Large intestine (tissue), 3 donors: ENCODE results near the gene GNA15. TPM values are rescaled to one million over a fixed set of nuclear protein-coding genes. Genes with fewer than 3 reads are reported as not detected.

Experiments used
- DNase-seq, 2 donors: peaks; one replicate each; pipeline versions ENCODE4 v3.0.0 to v3.0.0-alpha.2; 2013
- H3K27ac ChIP-seq: one replicate; pipeline ENCODE4 v1.5.1; 2013; ENCODE audit warnings: low read length
- H3K27me3 ChIP-seq: 2 replicates; pipeline ENCODE4 v1.6.1; 2013; ENCODE audit warnings: low read length; ENCODE audit not compliant: control insufficient read depth, insufficient read depth
- H3K36me3 ChIP-seq: 2 replicates; pipeline ENCODE4 v1.6.1; 2013; ENCODE audit warnings: low read length; ENCODE audit not compliant: control insufficient read depth, insufficient read depth
- H3K4me1 ChIP-seq: one replicate; pipeline ENCODE4 v1.6.1; 2013; ENCODE audit warnings: low read length; ENCODE audit not compliant: control insufficient read depth, insufficient read depth
- H3K4me3 ChIP-seq: one replicate; pipeline ENCODE4 v1.5.1; 2013; ENCODE audit warnings: low read length
- H3K9me3 ChIP-seq: one replicate; pipeline ENCODE4 v1.6.1; 2013; ENCODE audit warnings: mild to moderate bottlenecking, low read depth, low read length, moderate library complexity; ENCODE audit not compliant: control insufficient read depth
- WGBS: methylation state at CpG from one replicate; pipeline ENCODE4 v1.1.5; 2013; ENCODE audit warnings: low lambda C conversion rate; ENCODE audit not compliant: insufficient coverage; 5-methylcytosine and 5-hydroxymethylcytosine counted together
- polyA plus RNA-seq: library from polyadenylated mRNA; unstranded; fragments of 120-200 nt; gene quantifications from one replicate; pipeline ENCODE4 v1.2.1, GENCODE V29; 2013

The GNA15 gene
- polyA plus RNA-seq, 1 donor, result 2.1 TPM

GRCh38 chr19:3098515-3099346 is 37.1 kb upstream of the GNA15 start:
- Histone ChIP-seq H3K36me3 (peaks cover 18% of the 10 kb centered on the region), H3K4me1 (peaks cover 64% of the 10 kb centered on the region), H3K27me3 (no peaks in the 10 kb centered on the region), H3K9me3 (no peaks in the 10 kb centered on the region), H3K27ac (peak overlapping the region; percentile 98), H3K4me3 (peak overlapping the region; percentile 97)
- WGBS, result no CpG with 5 or more reads among the region's 40 CpGs
- peak in 1 of 2 donors; percentile 63 for DNase-seq

DNA sequence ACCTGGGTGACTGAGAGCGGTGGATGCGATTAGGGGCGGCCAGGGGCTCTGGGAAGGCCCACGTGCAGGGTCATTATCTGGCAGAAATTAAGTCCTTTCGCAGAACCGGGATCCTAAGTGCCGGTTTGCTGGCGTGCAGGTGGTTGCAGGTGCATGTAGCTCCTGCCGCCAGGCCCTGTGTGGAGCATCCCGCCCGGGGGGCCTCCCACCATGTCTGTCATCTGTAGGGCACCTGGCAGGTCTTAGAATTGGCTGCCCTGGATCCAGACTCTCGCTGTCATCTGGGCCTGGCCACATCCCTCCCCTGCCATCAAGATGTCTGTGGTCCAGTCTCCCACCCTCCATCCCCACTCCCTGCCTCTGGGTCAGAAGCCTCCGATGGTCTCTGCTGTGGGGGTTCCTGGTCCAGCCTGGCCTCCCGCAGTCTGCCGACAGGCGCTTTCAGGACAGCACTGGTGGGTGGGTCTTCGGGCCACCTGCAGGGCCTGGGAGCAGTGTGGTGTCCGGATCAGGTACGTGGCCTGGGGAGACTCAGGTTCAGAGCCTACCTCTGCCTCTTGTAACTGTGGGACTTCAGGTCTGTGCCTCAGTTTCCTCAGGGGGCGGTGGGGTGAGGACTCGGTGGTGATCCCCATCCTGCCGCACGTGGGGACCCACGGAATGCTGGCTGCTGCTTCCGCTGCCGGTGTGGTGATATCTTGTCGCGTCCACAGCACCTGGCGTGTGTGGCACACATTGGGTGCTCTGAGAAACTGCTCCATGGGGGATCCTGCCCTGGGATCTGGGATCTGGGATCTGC is 36.3 kb upstream of the GNA15 start:
- Histone ChIP-seq H3K27me3 (no peaks in the 10 kb centered on the region), H3K27ac (peak overlapping the region; percentile 98), H3K36me3 (peaks cover 18% of the 10 kb centered on the region), H3K4me1 (peaks cover 70% of the 10 kb centered on the region), H3K9me3 (no peaks in the 10 kb centered on the region), H3K4me3 (peak overlapping the region; percentile 97)
- WGBS, result no CpG with 5 or more reads among the region's 29 CpGs
- no peak for DNase-seq

GRCh38 chr19:3100331-3100730 is 35.5 kb upstream of the GNA15 start:
- Histone ChIP-seq H3K9me3 (no peaks in the 10 kb centered on the region), H3K4me1 (peaks cover 78% of the 10 kb centered on the region), H3K4me3 (no peak overlapping the region), H3K27ac (no peak overlapping the region), H3K27me3 (no peaks in the 10 kb centered on the region), H3K36me3 (peaks cover 18% of the 10 kb centered on the region)
- WGBS, result no CpG with 5 or more reads among the region's 14 CpGs
- DNase-seq, result no peak

- Histone ChIP-seq H3K27ac (no peak overlapping the region), H3K9me3 (no peaks in the 10 kb centered on the region), H3K36me3 (peaks cover 21% of the 10 kb centered on the region), H3K4me3 (no peak overlapping the region), H3K27me3 (no peaks in the 10 kb centered on the region), H3K4me1 (peaks cover 85% of the 10 kb centered on the region)
- DNase-seq, result no peak
- no CpG with 5 or more reads among the region's 34 CpGs for WGBS
These were observed 34.8 kb upstream of the GNA15 start for GRCh38 chr19:3100747-3101730.

DNA sequence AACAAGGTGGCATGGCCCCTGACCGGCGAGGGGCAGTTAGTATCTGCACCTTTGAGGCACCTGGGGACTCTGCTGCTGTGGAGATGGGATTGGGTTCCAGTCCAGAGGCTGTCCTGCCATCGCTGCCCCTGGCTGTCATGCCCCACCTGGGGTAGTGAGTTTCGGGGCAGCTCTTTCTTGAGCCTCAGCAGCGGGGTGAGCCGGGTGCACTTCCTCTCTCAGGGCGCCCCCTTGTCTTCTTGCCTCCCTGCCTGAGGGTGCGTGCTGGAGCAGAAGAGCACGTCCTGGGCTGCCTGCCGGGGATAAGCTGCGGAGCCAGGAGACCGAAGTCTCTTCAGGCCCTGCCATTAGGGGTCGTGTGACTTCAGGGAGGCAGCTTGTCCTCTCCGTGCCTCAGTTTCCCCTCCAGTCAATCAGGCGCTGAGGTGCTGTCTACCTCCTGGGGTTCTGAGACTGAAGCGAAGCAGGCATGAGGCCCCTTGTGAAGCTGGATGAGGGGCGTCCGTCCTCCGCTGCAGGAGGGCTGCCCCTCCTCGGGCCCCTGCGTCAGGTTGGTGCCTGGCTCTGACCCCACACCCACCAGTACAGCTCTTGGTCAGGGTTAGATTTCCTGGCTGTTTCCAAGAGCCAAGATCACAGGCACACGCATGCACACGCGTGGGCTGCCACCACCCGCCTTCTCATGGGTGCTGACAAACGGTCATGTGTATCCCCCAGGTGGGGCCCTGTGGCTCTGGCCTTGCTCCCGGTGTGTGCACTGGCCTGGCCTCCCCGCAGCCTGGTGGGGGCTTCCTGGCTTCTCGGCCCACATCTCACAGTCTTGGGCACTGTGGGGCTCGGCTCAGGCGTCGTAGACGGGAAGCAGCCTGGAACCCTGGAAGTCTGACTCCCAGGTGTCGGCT is 33.3 kb upstream of the GNA15 start:
- Histone ChIP-seq H3K27me3 (no peaks in the 10 kb centered on the region), H3K4me1 (peaks cover 91% of the 10 kb centered on the region), H3K9me3 (no peaks in the 10 kb centered on the region), H3K36me3 (peaks cover 21% of the 10 kb centered on the region), H3K4me3 (no peak overlapping the region), H3K27ac (peak overlapping the region; percentile 28)
- no CpG with 5 or more reads among the region's 34 CpGs for WGBS
- DNase-seq, result no peak

GRCh38 chr19:3104708-3104983 is 31.2 kb upstream of the GNA15 start:
- H3K9me3 ChIP-seq, result no peaks in the 10 kb centered on the region
- H3K4me1 ChIP-seq, result peaks cover 85% of the 10 kb centered on the region
- peak overlapping the region; percentile 2 for H3K4me3 ChIP-seq
- no CpG with 5 or more reads among the region's 10 CpGs for WGBS
- no peaks in the 10 kb centered on the region for H3K27me3 ChIP-seq
- no peak for DNase-seq
- peaks cover 28% of the 10 kb centered on the region for H3K36me3 ChIP-seq
- H3K27ac ChIP-seq, result peak overlapping the region; percentile 34

DNA sequence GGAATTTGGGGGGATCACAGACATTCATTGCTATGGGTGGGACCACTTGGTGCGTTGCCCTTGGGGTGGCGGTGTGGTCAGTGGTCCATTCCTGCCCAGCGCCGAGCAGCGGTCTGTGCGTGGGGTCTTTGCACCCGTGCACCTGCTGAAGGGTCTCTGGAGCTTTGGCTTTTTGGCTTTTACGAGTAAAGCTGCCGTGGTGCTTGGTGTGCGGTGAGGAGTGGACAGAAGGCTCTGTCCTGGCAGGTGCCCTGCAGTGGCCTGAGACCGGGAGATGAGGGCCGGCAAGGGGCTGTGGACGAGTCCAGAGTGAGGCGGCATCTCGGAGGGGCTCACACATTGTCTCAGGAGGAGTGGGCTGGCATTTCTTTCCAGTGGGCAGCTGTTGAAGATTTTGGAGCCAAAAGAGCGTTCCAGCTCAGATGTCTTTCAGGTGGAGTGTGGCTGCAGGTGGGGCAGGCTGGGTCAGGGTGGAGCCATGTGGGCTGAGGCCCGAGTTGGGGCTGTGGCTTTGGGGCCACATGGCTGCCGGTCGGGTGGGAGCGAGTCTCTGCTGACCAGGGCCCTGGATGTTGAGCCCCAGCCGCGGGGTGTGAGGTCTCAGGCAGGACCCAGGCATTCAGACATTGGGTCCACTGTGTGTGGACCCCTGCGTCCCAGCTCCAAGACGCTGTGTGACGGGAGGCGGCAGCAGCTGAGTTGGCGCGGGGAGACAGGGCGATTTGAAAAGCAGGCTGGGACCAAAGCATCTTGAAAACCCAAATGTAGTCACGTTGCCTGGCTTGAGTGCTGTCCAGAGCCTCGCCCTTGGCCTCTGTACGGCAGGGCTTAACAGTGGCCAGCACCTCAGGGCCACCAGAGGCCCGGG is 30.0 kb upstream of the GNA15 start:
- Histone ChIP-seq H3K36me3 (peaks cover 28% of the 10 kb centered on the region), H3K27ac (peak overlapping the region; percentile 46), H3K27me3 (no peaks in the 10 kb centered on the region), H3K9me3 (no peaks in the 10 kb centered on the region), H3K4me1 (peaks cover 73% of the 10 kb centered on the region), H3K4me3 (no peak overlapping the region)
- no CpG with 5 or more reads among the region's 33 CpGs for WGBS
- DNase-seq, result no peak

DNA sequence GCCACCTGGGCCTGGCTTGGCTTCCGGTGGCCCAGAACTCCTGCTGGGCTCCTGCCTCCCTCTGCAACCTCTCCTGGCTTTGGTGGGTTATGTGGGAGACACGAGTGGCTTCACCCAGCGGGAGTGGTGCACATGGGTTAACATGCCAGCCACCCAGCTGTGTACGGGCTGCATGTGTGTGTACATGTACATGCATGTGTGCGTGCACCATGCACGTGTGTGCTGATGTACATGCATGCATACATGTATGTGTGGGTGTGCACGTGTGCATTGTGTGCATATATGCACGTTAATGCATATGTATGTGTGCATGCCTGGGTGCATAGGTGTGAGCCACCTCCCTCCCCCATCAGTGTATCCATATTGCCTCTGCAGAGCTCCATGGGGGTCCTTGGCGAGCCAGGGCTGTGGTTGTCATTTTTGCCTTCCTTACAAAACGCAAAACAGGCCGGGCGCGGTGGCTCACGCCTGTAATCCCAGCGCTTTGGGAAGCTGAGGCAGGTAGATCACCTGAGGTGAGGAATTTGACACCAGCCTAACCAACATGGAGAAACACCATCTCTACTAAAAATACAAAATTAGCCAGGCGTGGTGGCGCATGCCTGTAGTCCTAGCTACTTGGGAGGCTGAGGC is 29.2 kb upstream of the GNA15 start:
- Histone ChIP-seq H3K36me3 (peaks cover 34% of the 10 kb centered on the region), H3K4me3 (no peak overlapping the region), H3K27ac (peak overlapping the region; percentile 96), H3K4me1 (peaks cover 66% of the 10 kb centered on the region), H3K9me3 (peaks cover 2% of the 10 kb centered on the region), H3K27me3 (no peaks in the 10 kb centered on the region)
- no CpG with 5 or more reads among the region's 17 CpGs for WGBS
- no peak for DNase-seq
